IPS-NIHi7 (cell line): ENCODE measurements around the gene LCMT1.
A peak's percentile ranks its signal among the peaks of the same experiment; 100 is the strongest.
"Not testable (repeated sequence)": the region's sequence is repeated elsewhere in the genome, so short reads cannot be mapped to it uniquely, and the experiment has no call there.

Experiments
- DNase-seq: peaks from one replicate; pipeline ENCODE4 v3.0.0; 2012; ENCODE audit warnings: mixed read lengths; ENCODE audit errors: extremely low spot score

Gene LCMT1

GRCh38 chr16:25094596-25094995, 16.9 kb upstream of the LCMT1 start:
- DNase-seq, result no peak

GRCh38 chr16:25095636-25096035, 15.9 kb upstream of the LCMT1 start:
- DNase-seq, result no peak

- no peak for DNase-seq
These were observed 14.1 kb upstream of the LCMT1 start for GRCh38 chr16:25097276-25097975.

- no peak for DNase-seq
These were observed 11.0 kb upstream of the LCMT1 start for GRCh38 chr16:25100511-25100910.

GRCh38 chr16:25106567-25107465, 4.7 kb upstream of the LCMT1 start:
- peak; percentile 97 for DNase-seq

- no peak for DNase-seq
These were observed 4.1 kb upstream of the LCMT1 start for GRCh38 chr16:25107466-25107792.

GRCh38 chr16:25108054-25108453, 3.5 kb upstream of the LCMT1 start:
- peak; percentile 13 for DNase-seq

GRCh38 chr16:25109643-25110042, 1.9 kb upstream of the LCMT1 start:
- no peak for DNase-seq

- DNase-seq, result no peak
These were observed 1.1 kb upstream of the LCMT1 start for GRCh38 chr16:25110387-25110947.

- DNase-seq, result no peak
These were observed 2.6 kb downstream of the LCMT1 start for GRCh38 chr16:25114121-25114520.

GRCh38 chr16:25118851-25119578, 7.5 kb downstream of the LCMT1 start:
- no peak for DNase-seq

- DNase-seq, result no peak
These were observed 10.5 kb downstream of the LCMT1 start for GRCh38 chr16:25121824-25122600.

- DNase-seq, result no peak
These were observed 13.0 kb downstream of the LCMT1 start for GRCh38 chr16:25124503-25124902.

GRCh38 chr16:25126086-25126666, 14.6 kb downstream of the LCMT1 start:
- not testable (repeated sequence) for DNase-seq

- DNase-seq, result peak; percentile 34
These were observed 15.3 kb downstream of the LCMT1 start for GRCh38 chr16:25126820-25127232.

GRCh38 chr16:25132751-25133150, 21.2 kb downstream of the LCMT1 start:
- not testable (repeated sequence) for DNase-seq

- no peak for DNase-seq
These were observed 22.7 kb downstream of the LCMT1 start for GRCh38 chr16:25134166-25134700.

- no peak for DNase-seq
These were observed 23.8 kb downstream of the LCMT1 start for GRCh38 chr16:25135254-25135878.

GRCh38 chr16:25138130-25138529, 26.6 kb downstream of the LCMT1 start:
- DNase-seq, result no peak

GRCh38 chr16:25140459-25140858, 28.9 kb downstream of the LCMT1 start:
- no peak for DNase-seq
